Small intestine (tissue), 16 donors: Measurements from ENCODE around the gene PRDM1. TPM values are rescaled to one million over a fixed set of nuclear protein-coding genes. Genes with fewer than 3 reads are reported as not detected.
A peak's percentile ranks its signal among the peaks of the same experiment; 100 is the strongest.

Experiments used
- DNase-seq, 2 donors: peaks; one replicate each; pipeline versions ENCODE4 v3.0.0 to v3.0.0-alpha.2; 2013
- FAIRE-seq: peaks from 2 replicates; lab custom pipeline; 2012; peaks lifted over from hg19 to GRCh38; lab: Jason Lieb, UNC
- H3K27ac ChIP-seq, 3 donors: one replicate each; pipeline ENCODE4 v1.5.1; 2013; ENCODE audit warnings: low read length in 2 of 3, mild to moderate bottlenecking in 2 of 3, control low read depth in 1 of 3, inconsistent platforms in 1 of 3, low read depth in 1 of 3, moderate library complexity in 1 of 3
- H3K27me3 ChIP-seq, 3 donors: one replicate each; pipeline ENCODE4 v1.6.1; 2013; ENCODE audit warnings: low read length in 3 of 3, inconsistent platforms in 1 of 3; ENCODE audit not compliant: control insufficient read depth in 3 of 3, insufficient read depth in 3 of 3
- H3K36me3 ChIP-seq, 3 donors: one replicate each; pipeline ENCODE4 v1.6.1; 2013; ENCODE audit warnings: low read length in 3 of 3, inconsistent platforms in 1 of 3, low read depth in 1 of 3, mild to moderate bottlenecking in 1 of 3, moderate library complexity in 1 of 3; ENCODE audit not compliant: control insufficient read depth in 3 of 3, insufficient read depth in 2 of 3
- H3K4me1 ChIP-seq, 3 donors: one replicate each; pipeline ENCODE4 v1.6.1; 2013; ENCODE audit warnings: low read length in 2 of 3, inconsistent platforms in 1 of 3, low read depth in 1 of 3, mild to moderate bottlenecking in 1 of 3, moderate library complexity in 1 of 3; ENCODE audit not compliant: control insufficient read depth in 3 of 3, insufficient read depth in 2 of 3
- H3K4me3 ChIP-seq, 3 donors: one replicate each; pipeline ENCODE4 v1.5.1; 2013; ENCODE audit warnings: low read length in 3 of 3, control low read depth in 1 of 3, inconsistent platforms in 1 of 3, low read depth in 1 of 3, mild to moderate bottlenecking in 1 of 3, moderate library complexity in 1 of 3
- H3K9me3 ChIP-seq, 2 donors: one replicate each; pipeline ENCODE4 v1.6.1; 2013; ENCODE audit warnings: low read depth in 1 of 2, low read length in 1 of 2; ENCODE audit not compliant: control insufficient read depth in 2 of 2, insufficient read depth in 1 of 2
- WGBS, 3 donors: extraction: QIAGEN DNeasy Blood & Tissue Kit; methylation state at CpG; one replicate each; pipeline ENCODE4 v1.1.7; 2013; 5-methylcytosine and 5-hydroxymethylcytosine counted together
- long read RNA-seq, 10 donors: transcript quantifications; one replicate each; lab custom pipeline, GENCODE V29; 2026
- polyA plus RNA-seq, 4 donors: library from polyadenylated mRNA; stranded (reverse) in 3 of 4; unstranded in 1 of 4; fragments of 200-250 nt in 3 of 4; fragments of 120-200 nt in 1 of 4; gene quantifications; one replicate each; pipeline versions ENCODE4 v1.2.1 to v1.2.3, GENCODE V29; 2013
- donor health status: healthy with polysubstance abuse.
- donor health status: control.
- donor health status: control.
- donor health status: Bipolar disorder and iron deficiency.
- donor health status: healthy.

The PRDM1 gene
- 10 to 100 TPM in 1 of 4 donors, 1 to 10 TPM in 2, under 1 TPM in 1; 0.67 to 78.6 (median 2.8) TPM for polyA plus RNA-seq
- long read RNA-seq, donor 1, full-length matches to known transcripts: 2 of 61 reads
- long read RNA-seq, donor 1, partial matches to known transcripts: 53 of 61 reads
- long read RNA-seq, donor 1, other reads (novel, unspliced or antisense): 6 of 61 reads
- long read RNA-seq, donor 2: 0 reads
- long read RNA-seq, donor 3, full-length matches to known transcripts: 2 of 23 reads
- long read RNA-seq, donor 3, partial matches to known transcripts: 21 of 23 reads
- long read RNA-seq, donor 3, other reads (novel, unspliced or antisense): 0 of 23 reads
- long read RNA-seq, donor 4: 0 reads
- long read RNA-seq, donor 5: 0 reads
- long read RNA-seq, donor 6, partial matches to known transcripts: 15 of 15 reads
- long read RNA-seq, donor 6, other reads (novel, unspliced or antisense): 0 of 15 reads
- long read RNA-seq, donor 7, full-length matches to known transcripts: 1 of 1 reads
- long read RNA-seq, donor 7, partial matches to known transcripts: 0 of 1 reads
- long read RNA-seq, donor 7, other reads (novel, unspliced or antisense): 0 of 1 reads
- long read RNA-seq, donor 8, full-length matches to known transcripts: 1 of 1 reads
- long read RNA-seq, donor 8, partial matches to known transcripts: 0 of 1 reads
- long read RNA-seq, donor 8, other reads (novel, unspliced or antisense): 0 of 1 reads
- long read RNA-seq, donor 9: 0 reads
- long read RNA-seq, donor 10, full-length matches to known transcripts: 1 of 29 reads
- long read RNA-seq, donor 10, partial matches to known transcripts: 28 of 29 reads
- long read RNA-seq, donor 10, other reads (novel, unspliced or antisense): 0 of 29 reads

DNA sequence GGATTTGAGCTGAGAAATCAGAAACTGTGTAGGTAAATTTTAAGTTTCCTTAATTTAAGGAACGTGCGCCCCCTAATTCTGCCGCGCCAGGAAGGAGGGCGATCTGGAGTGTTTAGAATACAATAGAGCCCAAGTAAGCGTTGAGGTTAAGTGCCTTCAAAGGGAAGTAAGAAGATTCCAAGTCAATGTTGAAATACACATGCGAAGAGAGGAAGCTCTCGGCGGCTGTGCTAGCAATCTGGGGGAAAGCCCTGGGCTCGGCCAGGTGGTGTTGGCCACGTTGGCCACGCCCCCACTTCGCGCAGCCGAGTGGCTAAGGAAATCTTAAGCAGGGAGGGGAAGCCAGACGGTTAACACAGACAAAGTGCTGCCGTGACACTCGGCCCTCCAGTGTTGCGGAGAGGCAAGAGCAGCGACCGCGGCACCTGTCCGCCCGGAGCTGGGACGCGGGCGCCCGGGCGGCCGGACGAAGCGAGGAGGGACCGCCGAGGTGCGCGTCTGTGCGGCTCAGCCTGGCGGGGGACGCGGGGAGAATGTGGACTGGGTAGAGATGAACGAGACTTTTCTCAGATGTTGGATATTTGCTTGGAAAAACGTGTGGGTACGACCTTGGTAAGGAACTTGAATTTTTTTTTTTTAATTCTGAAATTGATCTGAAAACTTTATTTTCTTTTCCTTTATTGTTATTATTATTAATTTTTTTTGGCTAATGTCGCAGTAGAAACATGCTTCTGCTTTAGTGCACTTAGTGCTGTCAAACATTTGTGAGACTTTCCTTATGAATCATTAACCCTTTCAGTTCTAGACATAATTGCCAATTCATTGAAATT is at the start of gene PRDM1:
Gene PRDM1, plus strand, starts transcription at position 353 of the 830 bp plus-strand sequence. Its CDS starts 218 bp downstream, at position 571.
- Histone ChIP-seq H3K4me1 (peaks cover 0 to 36% (median 2%) of the 10 kb centered on the region in 3 donors), H3K27me3 (no peaks in the 10 kb centered on the region), H3K9me3 (no peaks in the 10 kb centered on the region), H3K27ac (peak within 1 kb of the TSS; percentile 65 to 96 (median 72)), H3K36me3 (peaks cover 0 to 16% (median 0%) of the 10 kb centered on the region in 3 donors), H3K4me3 (peak within 1 kb of the TSS; percentile 36 to 57 (median 41))
- DNase-seq (peak; percentile 88 to 95), FAIRE-seq (no peak)
- 0 to 1% (median 1%) methylated on average over 44 of the region's 44 CpGs for WGBS, 3 donors

DNA sequence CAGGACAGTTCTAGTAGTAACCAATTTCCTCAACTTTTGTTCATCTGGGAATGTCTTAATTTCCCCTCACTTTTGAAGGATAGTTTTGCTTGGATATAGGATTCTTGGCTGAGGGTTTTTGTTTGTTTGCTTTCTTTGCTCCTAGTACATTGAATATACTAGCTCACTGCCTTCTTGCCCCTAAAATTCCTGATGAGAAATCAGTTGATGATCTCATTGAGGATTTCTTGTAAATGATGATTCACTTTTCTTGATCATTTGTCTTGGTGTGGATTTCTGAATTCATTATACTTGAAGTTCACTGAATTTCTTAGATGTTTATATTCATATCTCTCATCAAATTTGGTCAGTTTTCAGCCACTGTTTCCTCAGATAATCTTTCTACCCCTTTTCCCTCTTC is 49.1 kb upstream of the PRDM1 start:
- DNase-seq (no peak), FAIRE-seq (no peak)
- Histone ChIP-seq H3K36me3 (peaks cover 0 to 14% (median 0%) of the 10 kb centered on the region in 3 donors), H3K27me3 (peaks cover 0 to 2% (median 0%) of the 10 kb centered on the region in 3 donors), H3K9me3 (peaks cover 0 to 27% of the 10 kb centered on the region in 2 donors), H3K4me1 (no peaks in the 10 kb centered on the region), H3K4me3 (no peak overlapping the region), H3K27ac (no peak overlapping the region)

DNA sequence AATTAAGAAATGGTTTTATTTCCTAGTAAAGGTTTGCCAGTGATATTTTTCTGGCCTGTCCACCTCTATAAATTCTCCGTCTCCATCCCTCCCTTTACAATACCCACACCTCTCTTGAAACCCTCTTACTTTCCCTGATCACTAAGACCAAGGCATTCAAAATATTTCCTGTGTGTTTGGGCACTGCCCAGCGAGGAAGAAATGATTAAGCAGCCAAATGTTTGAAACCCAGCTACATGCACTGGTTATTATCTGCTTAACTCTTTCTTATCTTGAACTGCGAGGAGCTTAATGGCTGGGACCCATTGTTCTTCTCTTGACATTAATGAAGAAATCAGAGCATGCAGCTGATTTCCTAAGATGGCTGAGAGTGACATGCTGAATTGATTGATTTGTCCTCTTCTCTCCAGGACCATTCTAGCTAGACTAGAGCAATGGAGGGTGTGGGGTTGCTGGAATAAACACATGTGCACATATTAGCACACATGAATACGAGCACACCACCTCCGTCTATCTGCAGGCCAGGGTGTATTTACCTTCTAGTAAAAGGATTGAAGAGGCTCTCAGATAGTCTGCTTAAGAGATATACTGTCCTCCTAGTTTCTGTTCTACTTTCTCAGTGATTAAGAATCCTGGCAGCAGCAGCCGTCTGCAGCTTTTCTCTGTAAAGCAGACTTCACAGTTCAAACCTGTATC is 46.1 kb upstream of the PRDM1 start:
- no peak overlapping the region for H3K27ac ChIP-seq
- H3K4me3 ChIP-seq: no peak overlapping the region
- peaks cover 0 to 24% of the 10 kb centered on the region in 2 donors for H3K9me3 ChIP-seq
- peak in 1 of 2 donors; percentile 22 for DNase-seq
- WGBS, 3 donors: 54 to 64% (median 57%) methylated on average over 6 of the region's 6 CpGs
- H3K4me1 ChIP-seq: peaks cover 0 to 6% (median 0%) of the 10 kb centered on the region in 3 donors
- H3K27me3 ChIP-seq: peaks cover 0 to 2% (median 0%) of the 10 kb centered on the region in 3 donors
- no peak for FAIRE-seq
- peaks cover 0 to 14% (median 0%) of the 10 kb centered on the region in 3 donors for H3K36me3 ChIP-seq

DNA sequence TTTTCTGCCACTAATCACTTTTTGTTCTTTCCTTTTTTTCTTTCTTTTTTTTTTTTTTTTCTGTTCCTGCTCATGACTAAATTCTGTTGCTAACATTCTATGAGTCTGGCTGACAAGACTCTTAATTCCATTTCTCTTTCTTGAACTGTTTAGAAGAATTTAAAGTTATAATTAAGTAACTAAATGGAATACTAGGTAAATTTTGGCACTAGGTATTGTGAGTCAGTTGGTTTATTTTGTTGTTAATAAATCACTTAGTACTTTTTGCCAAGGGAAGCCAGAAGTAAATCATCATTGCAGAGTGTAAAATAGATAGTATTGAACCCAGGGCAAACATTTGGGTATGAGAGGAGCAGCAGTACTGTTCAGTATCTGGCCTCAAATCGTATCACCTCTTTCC is 42.0 kb upstream of the PRDM1 start:
- WGBS, 3 donors: 50 to 58% (median 55%) methylated on average over 1 of the region's 1 CpG
- Histone ChIP-seq H3K27me3 (no peaks in the 10 kb centered on the region), H3K36me3 (no peaks in the 10 kb centered on the region), H3K4me3 (no peak overlapping the region), H3K27ac (peak overlapping the region in 1 of 3 donors; percentile 48), H3K4me1 (peaks cover 0 to 7% (median 6%) of the 10 kb centered on the region in 3 donors), H3K9me3 (no peaks in the 10 kb centered on the region)
- DNase-seq (no peak), FAIRE-seq (no peak)

DNA sequence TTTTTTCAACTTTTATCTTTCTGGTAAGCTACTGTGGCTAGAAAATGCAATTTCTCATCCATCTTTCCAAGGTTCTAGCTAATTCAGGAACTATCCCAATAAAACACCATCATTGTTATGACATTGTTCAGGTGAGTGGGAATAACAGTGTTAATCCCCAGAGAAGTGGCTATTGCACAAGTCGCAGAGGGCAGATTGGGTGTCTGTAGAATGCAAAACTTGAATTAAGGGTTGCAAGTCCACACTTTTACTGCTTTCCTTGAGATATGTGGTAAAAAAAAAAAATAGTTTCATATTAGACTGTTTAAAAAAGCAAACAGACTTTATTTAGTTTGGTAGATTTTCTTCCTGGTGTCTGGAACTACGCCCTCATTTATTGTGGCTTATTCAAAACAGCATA is 41.1 kb upstream of the PRDM1 start:
- peaks cover 0 to 4% (median 0%) of the 10 kb centered on the region in 3 donors for H3K36me3 ChIP-seq
- peaks cover 0 to 7% (median 6%) of the 10 kb centered on the region in 3 donors for H3K4me1 ChIP-seq
- no peaks in the 10 kb centered on the region for H3K27me3 ChIP-seq
- no peaks in the 10 kb centered on the region for H3K9me3 ChIP-seq
- H3K27ac ChIP-seq: peak overlapping the region in 1 of 3 donors; percentile 85
- no peak overlapping the region for H3K4me3 ChIP-seq
- WGBS, 3 donors: 14 to 74% (median 45%) methylated on average over 2 of the region's 2 CpGs
- DNase-seq (peak; percentile 41 to 82), FAIRE-seq (no peak)

DNA sequence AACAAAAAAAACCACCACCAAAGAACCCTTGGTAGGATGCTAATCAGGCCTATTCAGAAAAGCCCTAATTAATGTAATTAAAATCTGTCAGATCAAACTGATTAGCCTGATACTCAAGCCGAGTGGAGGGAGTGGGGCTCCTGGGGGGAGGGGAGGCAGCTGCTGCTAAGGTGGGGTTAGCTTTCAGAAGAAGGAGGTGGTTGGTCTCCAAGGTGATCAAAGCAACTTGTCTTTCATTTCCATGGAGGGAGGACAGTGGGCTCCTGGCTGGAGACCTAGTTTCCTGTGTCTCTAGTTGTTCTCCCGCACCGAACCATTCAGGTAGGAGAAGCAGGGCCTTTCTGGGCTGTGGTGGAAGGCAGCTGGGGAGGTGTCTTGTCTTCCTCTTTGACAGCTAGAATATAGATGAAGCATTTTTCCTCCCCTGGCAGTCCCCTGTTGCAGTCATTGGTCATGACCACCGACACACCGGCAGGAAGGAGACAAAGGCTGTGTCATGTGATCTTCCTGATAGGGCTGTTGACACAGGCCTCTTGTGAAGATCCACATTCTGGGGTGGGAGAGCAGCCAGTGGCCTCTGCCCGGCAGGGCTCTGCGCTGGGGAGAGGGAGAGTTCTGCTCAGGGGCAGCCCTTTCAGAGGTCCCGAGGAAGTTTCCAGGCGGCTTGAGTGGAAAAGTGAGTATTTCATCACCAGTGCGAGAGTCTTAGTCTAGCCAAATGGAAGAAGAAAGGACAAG is 39.9 kb upstream of the PRDM1 start:
- 77 to 79% (median 78%) methylated on average over 10 of the region's 10 CpGs for WGBS, 3 donors
- H3K27ac ChIP-seq: peak overlapping the region in 1 of 3 donors; percentile 85
- H3K9me3 ChIP-seq: no peaks in the 10 kb centered on the region
- DNase-seq: peak in 1 of 2 donors; percentile 82
- H3K36me3 ChIP-seq: peaks cover 0 to 4% (median 0%) of the 10 kb centered on the region in 3 donors
- H3K4me3 ChIP-seq: peak overlapping the region in 1 of 3 donors; percentile 44
- H3K27me3 ChIP-seq: no peaks in the 10 kb centered on the region
- no peak for FAIRE-seq
- H3K4me1 ChIP-seq: peaks cover 0 to 8% (median 7%) of the 10 kb centered on the region in 3 donors

DNA sequence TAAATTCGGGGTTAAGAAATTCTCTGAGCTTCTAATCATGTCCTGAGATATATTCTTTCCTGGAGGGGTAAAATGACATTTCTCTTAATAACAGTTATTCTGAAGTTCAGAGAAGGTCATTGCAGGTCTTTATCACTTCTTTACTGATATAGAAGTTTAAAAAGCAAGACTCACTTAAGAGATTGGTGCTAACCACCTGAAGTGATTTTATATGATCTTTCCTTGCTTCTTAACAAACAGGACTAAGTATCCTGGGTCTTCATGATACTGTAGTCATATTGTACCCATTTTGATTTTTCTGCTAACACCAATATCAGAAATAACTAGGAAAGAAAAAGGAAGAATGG is 39.3 kb upstream of the PRDM1 start:
- DNase-seq (peak in 1 of 2 donors; percentile 12), FAIRE-seq (no peak)
- peaks cover 0 to 8% (median 7%) of the 10 kb centered on the region in 3 donors for H3K4me1 ChIP-seq
- peak overlapping the region in 1 of 3 donors; percentile 85 for H3K27ac ChIP-seq
- H3K4me3 ChIP-seq: peak overlapping the region in 1 of 3 donors; percentile 44
- no peaks in the 10 kb centered on the region for H3K27me3 ChIP-seq
- H3K36me3 ChIP-seq: peaks cover 0 to 4% (median 0%) of the 10 kb centered on the region in 3 donors
- no peaks in the 10 kb centered on the region for H3K9me3 ChIP-seq
- 73 to 88% (median 84%) methylated on average over 1 of the region's 1 CpG for WGBS, 3 donors
